DMS 273 treated with DMSO at 0.1 percent for 48 hours (cell line): ENCODE results near the gene PYGB.

Experiments used
- DNase-seq: peaks from one replicate; lab custom pipeline; 2025; lab: John Stamatoyannopoulos, UW

The PYGB gene

GRCh38 chr20:25336561-25337422 lies 88.9 kb downstream of the PYGB start:
- peak; percentile 4 for DNase-seq

GRCh38 chr20:25338112-25339023 lies 90.5 kb downstream of the PYGB start:
- DNase-seq: no peak

- no peak for DNase-seq
These were observed 91.7 kb downstream of the PYGB start for GRCh38 chr20:25339608-25340007.

GRCh38 chr20:25340380-25340779 lies 92.5 kb downstream of the PYGB start:
- no peak for DNase-seq

- no peak for DNase-seq
These were observed 94.1 kb downstream of the PYGB start for GRCh38 chr20:25341716-25342680.

- DNase-seq: no peak
These were observed 96.7 kb downstream of the PYGB start for GRCh38 chr20:25344634-25345033.

- no peak for DNase-seq
These were observed 97.8 kb downstream of the PYGB start for GRCh38 chr20:25345721-25346120.

GRCh38 chr20:25346349-25346748 lies 98.5 kb downstream of the PYGB start:
- DNase-seq: no peak
